ENCODE measurements around the gene MXRA7.

- no peak for TF ChIP-seq CTCF (IDR thresholded peaks at IDR 0.05)
- no peak for TF ChIP-seq POLR2A (IDR thresholded peaks at IDR 0.05)
These were observed 32.4 kb downstream of the MXRA7 start for GRCh38 chr17:76678330-76678729.

Measured in sigmoid colon (tissue), 3 donors.